Brain pericyte (primary cell): Measurements from ENCODE around the gene HOXB8.

Experiments
- DNase-seq: peaks from one replicate; pipeline ENCODE4 v3.0.0-alpha.2; 2012; ENCODE audit warnings: low read depth, low spot score

The HOXB8 gene

DNA sequence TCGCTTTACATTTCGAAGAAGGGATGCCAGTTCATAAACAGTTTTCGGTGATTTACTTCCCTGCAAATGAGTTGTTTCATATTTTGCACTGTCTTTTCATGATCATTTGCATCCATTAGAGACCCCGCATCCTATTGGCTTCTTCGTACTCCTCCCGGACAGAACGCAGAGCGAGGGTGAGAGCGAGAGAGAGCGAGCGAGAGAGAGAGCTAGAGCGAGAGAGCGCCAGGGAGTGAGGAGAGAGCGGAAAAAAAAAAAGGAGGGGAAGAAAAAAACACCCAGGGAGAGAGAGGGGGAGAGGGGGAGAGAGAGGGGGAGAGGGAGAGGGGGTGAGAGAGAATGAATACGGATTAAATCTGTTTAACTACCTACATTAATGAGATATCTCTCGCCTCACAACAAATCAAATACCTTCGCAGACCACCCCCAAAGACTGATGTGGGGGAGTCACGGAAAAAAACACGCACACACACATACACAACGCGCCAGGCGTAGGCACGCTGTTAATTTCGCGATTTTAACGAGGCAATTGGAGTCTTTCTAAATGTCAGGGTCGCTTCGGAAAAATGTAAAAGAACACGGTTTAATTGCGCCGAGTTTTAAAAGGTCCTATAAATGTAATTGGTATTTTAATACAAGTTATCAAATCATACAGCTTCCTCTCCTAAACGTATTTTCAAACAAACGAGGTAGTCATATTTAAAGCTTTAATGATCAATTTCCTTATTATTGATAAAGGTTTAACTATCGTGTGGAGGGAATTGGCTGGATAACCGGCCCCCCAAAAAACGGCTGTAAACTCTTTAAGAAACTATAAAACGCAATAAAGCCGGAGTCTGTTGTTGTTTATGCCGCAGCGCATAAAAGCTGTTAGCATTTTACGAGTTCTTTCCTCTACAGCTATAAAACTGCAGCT lies at the start of gene HOXB8:
TSS of gene HOXB8 (minus strand) at position 246 of the 916 bp plus-strand sequence. CDS start 588 bp downstream, outside the sequence.
- DNase-seq, result no peak

DNA sequence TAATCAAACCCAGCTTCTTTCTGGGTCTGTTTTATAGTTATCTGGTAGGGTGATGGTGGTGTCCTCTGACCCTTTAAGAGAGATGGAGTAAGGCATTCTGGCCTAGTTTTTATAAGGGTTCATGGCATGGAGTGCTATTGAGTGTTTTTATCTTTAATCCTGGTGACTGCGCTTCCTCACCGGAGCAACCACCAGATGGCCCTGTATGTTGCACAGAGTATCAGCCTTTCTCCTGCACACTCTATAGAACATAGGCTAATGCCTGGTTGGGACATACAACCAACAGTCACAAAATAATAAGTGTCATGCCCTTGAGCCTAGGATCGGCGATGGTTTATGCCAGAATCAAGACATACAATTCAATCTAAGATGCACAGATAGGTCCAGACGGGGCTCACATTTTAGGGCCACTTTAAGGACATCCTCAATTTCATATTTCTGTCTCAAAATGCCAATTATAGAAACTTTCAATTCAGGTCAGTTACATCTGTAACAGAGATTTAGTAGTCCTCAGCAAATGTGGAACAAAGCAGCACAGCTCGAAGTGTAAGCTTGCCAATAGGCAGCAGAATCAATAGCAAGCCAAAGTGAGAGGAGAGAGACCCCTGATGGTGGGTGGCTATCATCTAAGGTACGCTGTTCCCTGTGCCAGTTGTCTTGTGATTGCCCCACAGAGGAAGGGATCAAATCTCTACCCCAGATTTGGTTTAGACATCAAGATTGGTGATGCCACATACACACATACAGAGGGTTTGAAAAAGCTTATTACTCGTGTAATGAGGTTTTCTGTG lies 48.2 kb upstream of the HOXB8 start:
- DNase-seq, result no peak

DNA sequence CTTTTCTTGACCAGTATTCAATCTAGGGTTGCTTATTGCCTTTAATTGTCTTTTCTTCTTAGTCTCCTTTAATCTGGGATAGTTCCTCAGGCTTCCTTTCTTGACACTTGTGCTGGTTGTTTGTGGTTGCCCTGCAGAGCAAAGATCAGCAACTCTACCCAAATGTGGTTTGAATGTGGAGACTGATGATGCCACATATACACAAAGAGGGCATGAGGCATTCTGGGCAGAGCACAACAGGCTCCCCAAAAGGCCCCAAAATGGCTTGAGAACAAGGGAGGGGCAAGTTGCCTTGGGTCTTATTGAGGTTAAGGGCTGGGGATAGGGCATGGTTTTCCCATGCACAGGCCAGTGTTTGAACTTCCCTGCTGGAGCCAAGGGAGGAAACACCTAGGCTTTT lies 40.8 kb upstream of the HOXB8 start:
- no peak for DNase-seq

DNA sequence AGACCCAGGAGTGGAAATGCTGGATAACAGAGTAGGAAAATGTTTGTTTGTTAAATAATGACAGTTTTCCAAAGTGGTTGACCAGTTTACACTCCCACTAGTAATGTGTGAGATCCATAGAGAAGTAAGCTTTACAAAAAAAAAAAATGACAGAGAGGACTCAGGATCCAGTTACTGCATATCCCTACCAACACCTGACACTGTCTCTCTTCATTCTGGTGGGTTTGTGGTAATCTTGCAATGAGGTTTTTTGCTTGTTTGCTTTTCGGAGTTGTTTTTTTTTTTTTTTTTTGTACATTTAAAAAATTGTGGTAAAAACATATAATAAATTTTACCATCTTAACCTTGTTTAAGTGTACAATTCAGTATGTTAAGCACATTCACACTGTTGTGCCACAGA lies 34.6 kb upstream of the HOXB8 start:
- no peak for DNase-seq

DNA sequence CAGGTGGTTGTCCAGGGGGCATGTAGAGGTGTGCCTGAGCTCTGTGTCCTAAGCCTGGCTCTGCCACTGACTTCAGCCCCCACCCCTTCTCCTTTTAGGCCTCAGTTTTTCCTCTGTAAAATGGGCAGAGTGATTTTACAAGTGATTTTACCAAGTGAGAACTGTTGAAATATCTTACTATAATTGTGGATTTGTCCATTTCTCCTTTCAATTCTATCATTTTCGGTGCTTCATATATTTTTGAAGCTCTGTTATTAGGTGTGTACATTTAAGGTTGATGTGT lies 32.8 kb upstream of the HOXB8 start:
- DNase-seq, result no peak

DNA sequence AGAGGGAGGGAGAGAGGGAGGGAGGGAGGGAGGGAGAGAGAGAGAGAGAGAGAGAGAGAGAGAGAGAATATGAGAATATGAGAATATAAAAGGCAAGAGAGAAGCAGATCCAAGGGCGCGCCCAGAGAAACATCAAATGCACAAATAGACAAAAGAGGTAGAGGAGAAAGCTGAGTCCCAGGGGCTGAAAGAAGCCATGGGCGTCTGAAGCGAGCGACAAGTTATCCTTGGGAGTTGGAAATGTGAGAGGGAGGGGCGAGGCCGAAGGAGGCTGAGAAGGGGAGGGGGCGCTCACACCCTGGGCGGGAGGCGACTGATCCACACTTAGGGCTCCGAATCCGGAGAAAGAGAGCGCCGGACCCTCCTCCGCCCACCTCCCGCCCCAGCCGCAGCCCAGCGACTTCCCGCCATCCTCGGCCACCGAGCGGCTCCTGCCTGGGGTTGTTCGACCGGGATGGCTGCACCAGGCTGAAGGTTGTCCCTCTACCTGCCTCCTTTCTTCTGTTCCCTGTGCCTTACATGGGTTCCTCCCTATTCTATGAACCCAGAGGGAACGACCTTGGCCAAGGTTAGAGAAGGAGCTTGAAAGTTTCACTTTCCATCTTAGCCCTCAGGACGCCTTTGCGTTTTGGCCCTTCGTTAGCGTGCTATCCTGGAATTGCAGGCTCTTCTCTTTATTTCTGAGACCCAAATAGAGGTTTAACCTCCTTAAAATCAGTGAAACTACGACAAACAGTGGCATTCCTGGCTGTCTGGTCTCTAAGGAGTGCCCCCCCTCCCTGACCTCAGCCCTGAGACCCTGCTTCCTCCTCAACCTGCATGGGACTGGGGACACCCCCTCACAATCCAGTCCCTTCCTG lies 32.2 kb upstream of the HOXB8 start:
- DNase-seq, result no peak

DNA sequence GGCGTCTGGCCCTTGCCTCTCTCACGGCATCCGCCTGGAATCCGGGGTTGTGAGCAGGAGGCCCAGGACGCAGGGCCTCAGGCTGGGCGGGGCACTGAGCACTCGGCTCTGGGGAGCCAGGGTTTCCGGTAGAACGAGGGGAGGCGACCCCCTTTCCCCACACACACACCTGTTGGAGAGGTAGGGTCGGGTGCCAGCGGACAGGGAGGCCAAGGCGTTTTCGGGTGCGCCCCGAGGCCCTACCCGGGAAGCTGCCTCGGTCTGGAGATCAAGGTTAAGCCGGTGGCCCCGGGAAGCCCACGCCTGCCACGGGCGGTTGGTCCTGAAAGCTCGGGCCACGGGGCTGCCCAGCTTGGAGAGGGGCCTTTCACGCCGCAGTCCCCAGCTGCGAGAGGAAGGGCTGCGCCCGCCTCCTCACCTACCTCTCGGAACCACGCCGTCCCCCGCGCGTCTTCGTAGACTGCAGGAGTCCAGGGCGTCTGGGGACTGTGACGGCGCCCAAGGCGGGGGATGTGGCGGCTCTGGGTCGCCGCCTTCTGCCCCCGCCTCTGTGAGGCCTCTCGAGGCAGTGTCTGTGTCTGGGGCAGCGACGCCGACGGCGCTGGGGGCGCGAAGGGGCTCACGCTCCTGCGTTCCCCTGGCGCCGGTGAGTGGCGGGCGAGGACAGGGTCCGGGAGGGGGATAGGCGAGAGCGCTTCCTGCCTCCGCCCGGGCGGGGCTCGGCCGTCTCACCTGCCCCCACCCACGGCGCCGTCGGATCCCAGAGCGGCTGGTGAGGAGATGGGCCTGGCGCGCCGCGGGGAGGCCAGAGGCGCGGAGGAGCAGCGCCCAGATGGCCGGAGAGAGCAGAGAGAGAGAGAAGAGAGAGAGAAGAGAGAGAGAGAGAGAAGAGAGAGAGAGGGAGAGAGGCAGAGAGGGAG lies 31.4 kb upstream of the HOXB8 start:
- DNase-seq, result no peak

DNA sequence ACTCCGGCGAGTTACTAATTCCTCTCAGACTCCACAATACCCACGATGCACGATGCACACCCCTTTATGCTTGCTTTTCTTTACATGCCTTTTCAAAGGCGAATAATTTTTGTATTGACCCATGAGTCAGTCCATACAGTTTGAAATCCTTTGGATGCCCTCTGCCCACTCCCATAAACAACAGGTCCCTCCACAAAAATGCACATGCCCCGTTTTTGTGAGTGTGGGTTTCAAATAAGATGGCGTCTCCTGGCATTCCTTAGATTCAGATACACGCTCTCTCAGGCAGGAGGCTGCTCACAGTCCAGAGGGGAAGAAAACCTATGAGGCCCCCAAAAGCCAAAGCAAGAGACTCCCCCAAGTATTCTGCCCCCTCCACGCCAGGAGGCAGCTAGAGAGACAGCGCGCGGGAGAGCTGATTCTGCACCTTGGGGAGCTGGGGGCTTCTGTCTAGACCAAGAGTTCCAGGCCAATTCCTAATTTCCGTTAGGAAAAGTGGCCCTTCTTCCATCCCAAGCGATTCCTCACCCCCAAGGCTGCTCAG lies 30.6 kb upstream of the HOXB8 start:
- no peak for DNase-seq

DNA sequence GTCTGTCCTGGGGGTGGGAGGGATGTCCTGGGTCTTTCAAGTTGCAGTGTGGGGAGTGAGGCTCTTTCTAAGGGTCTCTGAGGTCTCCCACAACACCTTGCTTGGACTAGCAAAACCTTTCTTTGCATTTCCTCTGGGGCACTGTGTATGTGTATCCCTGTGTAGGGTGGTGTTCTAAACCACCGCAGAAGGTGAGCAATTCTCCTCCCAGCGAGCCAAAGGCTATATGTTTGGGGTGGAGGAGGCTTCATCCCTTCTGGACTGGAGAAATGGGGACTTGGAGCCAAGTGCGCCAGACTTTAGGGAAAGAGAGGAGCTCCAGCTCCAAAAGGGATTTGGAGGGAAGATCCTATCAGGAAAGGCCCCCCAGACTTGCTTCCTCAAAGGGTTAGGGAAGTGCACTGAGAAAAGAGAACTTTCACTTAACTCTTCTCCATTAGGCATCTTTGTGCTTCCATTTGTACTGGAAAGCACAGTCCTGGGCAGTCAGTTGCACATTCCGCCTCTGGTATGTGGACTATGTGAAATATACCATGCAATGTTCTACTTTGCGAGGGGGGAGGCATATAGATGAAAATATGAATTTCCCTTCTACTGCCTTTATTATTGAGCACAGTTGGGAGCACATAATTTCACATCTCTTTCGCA lies 29.9 kb upstream of the HOXB8 start:
- DNase-seq, result no peak

DNA sequence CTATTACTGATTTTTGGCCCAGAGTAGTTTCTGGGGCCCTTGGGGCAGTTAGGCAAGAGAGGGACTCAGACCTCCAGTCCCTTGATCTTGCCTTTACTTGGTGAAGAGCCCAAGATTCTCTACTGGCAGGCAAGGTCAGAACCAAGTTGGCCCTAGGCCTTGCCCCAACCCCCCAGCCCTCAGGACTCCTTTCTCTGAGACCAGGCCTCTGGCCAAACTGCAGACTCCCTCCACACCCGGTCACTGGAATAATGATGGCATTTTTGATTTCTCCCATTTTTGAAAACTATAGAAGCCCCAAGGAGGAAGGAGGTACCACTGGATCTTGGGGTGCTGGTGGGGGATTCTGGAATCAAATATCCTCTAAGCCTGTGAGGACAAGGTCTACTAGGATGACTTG lies 29.1 kb upstream of the HOXB8 start:
- no peak for DNase-seq

DNA sequence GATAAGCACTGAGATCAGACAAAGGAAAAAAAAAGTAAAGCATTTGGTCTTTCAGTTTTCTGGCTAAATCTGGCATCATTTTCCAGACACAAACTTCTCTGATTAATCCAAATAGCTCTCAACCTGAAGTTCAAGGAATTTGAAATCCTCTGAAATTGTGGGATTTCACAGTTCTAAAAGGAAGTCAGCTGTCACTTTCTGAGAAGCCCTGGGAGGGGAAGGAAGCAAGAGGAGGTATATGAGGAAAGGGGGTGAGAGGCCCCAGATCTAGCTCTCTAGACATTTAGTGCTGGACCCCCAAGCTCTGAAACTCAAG lies 28.6 kb upstream of the HOXB8 start:
- no peak for DNase-seq

DNA sequence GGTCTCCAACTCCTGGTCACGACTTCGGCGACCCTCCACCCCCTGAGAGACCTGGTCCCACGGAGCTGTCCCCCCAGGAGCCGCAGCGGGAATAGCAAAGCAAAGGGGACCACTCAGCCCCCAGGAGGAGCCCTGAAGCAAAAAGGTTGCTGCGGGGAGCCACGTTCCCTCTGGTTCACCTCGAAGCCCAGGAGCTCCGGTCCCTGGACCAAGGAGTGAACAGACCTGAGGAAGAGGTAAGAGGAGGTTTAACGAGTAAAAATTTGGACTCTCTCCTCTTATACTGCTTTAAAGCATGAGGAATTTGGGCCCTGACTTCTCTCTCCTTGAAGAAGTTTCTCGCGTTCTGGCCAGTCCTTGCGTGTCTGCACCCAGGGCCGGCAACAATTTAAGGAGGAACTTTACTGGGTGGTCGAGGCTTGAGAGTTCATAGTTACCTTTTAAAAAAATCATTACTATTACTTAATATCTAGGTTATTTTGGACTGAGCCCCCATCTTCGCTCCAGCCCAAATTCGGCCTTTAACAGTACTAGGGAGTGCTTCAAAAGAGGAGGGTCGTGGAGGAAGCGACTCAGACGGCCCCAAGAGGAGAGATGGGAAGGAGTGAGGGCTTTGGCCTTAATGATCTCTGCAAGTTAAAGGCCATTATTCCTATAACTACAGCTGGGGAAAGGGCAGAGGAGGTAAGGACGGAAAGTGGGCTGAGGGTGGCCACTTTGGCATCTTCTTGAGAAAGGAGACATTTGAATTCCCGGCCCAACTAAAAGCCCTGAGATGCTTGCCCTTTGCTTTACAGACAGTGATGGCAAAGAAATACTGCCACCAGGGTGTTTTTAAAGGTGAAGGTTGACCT lies 28.0 kb upstream of the HOXB8 start:
- DNase-seq, result no peak

DNA sequence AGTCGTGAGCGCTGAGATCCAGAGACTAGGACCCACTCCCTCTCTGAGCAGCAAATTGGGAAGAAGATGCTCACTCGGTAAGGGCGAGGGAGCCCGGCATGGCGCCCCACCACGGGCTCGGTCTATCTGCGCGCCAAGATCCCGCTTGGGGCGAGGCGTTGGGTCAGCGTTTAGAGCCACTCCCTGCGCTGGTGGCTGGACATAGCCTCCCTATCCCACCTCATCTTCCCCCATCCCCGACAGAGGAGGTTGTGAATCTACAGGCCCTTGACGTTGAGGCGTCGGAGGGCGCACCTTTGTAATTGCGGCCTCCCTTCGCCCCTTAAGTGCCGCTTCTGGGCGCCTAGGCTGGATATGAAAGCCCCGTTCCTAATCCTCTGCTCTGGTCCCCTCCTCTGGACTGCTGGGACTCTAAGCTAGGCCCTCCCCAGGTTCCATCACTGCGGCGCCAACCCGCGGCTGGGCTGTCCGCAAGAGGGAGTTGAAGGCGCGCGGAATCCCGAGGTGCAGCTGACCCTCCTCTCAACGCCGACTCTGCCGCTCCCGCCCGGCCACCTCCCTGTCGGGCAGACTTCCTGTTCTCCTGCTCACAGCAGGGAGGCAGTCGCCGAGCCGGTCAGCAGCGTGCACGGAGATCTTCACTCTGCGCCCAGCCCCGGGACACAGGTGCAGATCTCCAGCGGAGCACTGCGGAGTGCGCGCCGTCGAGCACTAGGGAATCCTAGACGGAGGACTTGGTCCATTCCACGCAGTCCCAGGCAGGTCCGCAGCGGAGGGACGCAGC lies 27.2 kb upstream of the HOXB8 start:
- no peak for DNase-seq

DNA sequence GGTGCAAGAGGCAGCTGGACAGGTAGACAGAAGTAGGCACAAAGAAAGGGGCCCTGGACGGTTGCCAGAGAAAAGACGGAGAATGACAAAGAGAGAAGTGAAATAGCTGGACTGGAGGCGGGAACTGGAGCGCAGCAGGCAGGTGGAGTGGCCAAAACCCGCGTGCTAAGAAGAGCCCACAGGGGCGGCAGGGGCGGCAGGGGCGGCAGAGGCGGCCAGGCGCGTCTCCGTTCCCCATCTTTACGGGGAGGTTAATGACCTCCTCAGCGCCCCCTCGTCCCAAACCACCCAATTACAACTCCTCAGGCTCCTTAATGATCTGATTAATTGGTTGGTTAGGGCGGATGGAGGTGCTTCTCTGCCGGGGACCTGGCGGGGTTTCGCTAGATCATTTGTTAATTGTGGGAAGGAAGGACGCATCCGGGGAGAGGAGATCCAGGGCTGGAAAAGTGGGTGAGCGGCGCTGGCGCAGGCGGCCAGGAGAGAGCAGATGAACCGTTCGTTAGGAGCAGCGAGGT lies 26.5 kb upstream of the HOXB8 start:
- no peak for DNase-seq

DNA sequence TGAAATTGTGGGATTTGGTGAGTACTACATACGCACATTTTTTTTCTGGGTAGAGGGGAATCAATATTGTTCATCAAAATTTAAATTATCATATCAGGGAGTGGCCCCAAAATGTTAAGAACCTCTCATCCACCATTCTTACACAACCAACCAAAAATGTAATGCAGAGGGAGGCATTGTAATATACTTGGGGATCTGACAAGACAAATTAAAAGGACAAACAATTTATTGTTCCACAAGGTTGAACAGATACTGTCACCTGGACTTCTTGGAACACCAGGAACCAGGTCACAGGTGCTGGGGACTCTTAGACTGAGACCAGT lies 25.7 kb upstream of the HOXB8 start:
- DNase-seq, result no peak

DNA sequence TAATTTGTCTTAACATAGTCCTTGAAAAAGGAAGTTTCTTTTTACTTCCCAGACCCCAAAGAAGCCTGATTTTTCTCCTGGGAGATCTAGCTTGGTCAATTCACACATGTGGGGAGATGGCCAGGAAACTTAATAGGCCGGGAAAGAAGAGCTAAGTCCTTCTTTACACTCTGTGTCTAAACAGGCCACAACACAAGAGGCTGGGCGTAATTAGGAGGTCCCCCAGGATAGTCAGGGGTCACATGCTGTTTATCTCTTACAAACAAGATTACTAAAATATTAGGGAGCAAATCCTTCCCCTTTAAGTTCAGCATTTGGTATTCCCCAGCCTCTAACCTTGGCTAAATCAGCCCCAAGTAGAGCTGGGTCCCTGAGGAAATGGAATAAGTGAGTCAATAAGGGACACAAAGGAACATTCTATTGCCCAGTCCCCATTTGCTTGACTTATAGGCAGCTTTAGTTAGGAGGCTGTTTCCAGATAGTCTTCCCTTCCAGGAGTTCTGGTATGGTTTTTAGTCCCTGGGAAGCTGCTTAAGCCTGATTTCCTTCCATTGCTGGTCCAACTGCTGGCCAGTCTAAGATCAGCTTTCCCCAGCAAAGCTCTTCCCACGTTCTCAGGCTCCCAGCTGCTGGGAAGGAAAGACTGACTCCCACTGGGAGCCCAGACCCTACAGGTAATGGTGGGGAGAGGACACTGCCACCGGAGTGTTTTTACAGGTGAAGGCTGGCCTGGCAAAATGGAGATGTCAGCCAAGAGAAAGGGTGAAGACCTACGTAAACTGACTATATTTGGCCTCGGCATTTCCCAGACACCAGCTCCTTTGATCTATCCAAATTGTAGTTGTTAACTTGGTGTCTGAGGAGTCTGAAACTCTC lies 25.1 kb upstream of the HOXB8 start:
- no peak for DNase-seq

DNA sequence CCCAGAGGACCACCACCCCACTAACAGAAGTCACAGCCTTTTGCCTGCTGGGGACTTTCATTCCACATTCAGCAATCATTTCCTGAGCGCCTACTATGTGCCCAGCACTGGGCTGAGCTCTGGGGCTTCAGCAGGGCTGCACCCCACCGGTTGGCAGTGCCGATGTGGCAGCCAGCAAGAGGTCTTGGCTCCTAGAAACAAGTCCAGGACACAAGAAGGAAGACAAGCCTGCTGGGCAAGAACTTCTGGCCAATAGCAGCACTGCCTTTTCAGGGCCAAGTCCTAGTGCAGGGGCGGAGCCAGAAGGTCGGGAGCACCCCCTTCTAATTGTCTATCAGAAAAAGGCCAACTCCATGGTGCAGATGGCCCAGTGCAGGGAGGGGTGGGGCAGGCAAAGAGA lies 24.0 kb upstream of the HOXB8 start:
- no peak for DNase-seq
